Measurements from ENCODE around the gene BRINP2.

DNA sequence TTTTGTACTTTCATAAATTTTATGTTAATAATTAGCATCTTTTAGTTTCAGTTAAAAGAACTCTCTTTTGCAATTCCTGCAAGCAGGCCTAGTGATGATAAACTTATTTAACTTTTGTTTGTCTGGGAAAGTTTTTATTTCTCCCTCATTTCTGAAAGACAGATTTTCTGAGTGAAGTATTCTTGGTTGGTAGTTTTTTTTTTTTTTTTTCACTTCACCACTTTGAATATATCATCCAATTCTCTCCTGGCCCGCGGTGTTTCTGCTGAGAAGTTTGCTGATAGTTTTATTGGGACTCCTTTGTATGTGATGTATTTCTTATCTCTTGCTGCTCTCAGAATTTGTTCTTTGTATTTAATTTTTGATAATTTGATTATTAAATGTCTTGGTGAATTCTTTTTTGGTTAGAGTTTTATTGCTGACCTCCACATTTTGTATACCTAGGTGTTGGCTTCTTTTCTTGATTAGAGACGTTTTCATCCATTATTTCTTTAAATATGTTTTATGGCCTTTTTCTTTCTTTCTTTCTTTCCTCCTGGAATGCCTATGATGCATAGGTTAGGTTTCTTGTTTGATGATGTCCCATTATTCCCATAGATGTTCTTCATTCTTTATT is 45.9 kb downstream of the BRINP2 start:
- TF ChIP-seq SP1 (IDR thresholded peaks at IDR 0.05) (no peak), SUZ12 (IDR thresholded peaks at IDR 0.05) (no peak), BHLHE40 (IDR thresholded peaks at IDR 0.05; ENCODE audit: borderline replicate concordance) (no peak)

All from HEK293T (cell line).